HEK293 (cell line): ENCODE measurements around the gene PNKD.

ENCODE experiments used
- CTCF ChIP-seq: fragments of 450-650 bp; formaldehyde crosslinking; IDR thresholded peaks from 2 replicates; pipeline ENCODE4 v1.5.1; 2016; ENCODE audit warnings: missing biosample characterization, missing genetic modification characterization
- KLF17 ChIP-seq: fragments of 450-650 bp; formaldehyde crosslinking; IDR thresholded peaks from 2 replicates; pipeline ENCODE4 v1.5.1; 2016; ENCODE audit warnings: missing biosample characterization, missing genetic modification characterization
- PBX3 ChIP-seq: sonication (generic); formaldehyde crosslinking; IDR thresholded peaks from 2 replicates; pipeline ENCODE4 v1.8.1; 2022; ENCODE audit warnings: mild to moderate bottlenecking, moderate library complexity, missing genetic modification reagents
- REST ChIP-seq: fragments of 450-650 bp; formaldehyde crosslinking; IDR thresholded peaks from 2 replicates; pipeline ENCODE4 v1.5.1; 2016; ENCODE audit warnings: missing biosample characterization, missing genetic modification characterization
- ZFP37 ChIP-seq: fragments of 450-650 bp; formaldehyde crosslinking; IDR thresholded peaks from 2 replicates; pipeline ENCODE4 v1.5.1; 2016; ENCODE audit warnings: missing biosample characterization, missing genetic modification characterization
- ZNF138 ChIP-seq: fragments of 450-650 bp; formaldehyde crosslinking; IDR thresholded peaks from 2 replicates; pipeline ENCODE4 v1.5.1; 2016; ENCODE audit warnings: missing biosample characterization, missing genetic modification characterization, borderline replicate concordance
- ZNF140 ChIP-seq: fragments of 450-650 bp; formaldehyde crosslinking; IDR thresholded peaks from 2 replicates; pipeline ENCODE4 v1.5.1; 2016; ENCODE audit warnings: missing biosample characterization, missing genetic modification characterization
- ZNF214 ChIP-seq: fragments of 450-650 bp; formaldehyde crosslinking; IDR thresholded peaks from 2 replicates; pipeline ENCODE4 v1.5.1; 2017; ENCODE audit warnings: missing biosample characterization, mild to moderate bottlenecking, missing genetic modification characterization, borderline replicate concordance
- ZNF473 ChIP-seq: fragments of 450-650 bp; formaldehyde crosslinking; IDR thresholded peaks from 2 replicates; pipeline ENCODE4 v1.5.1; 2017; ENCODE audit warnings: missing biosample characterization, missing genetic modification characterization
- ZNF654 ChIP-seq: fragments of 450-650 bp; formaldehyde crosslinking; IDR thresholded peaks from 2 replicates; pipeline ENCODE4 v1.5.1; 2016; ENCODE audit warnings: low read depth, missing biosample characterization, missing genetic modification characterization
- ZNF777 ChIP-seq: fragments of 450-650 bp; formaldehyde crosslinking; IDR thresholded peaks from 2 replicates; pipeline ENCODE4 v1.5.1; 2017; ENCODE audit warnings: missing biosample characterization, missing genetic modification characterization, borderline replicate concordance

GRCh38 chr2:218296200-218296599 is 25.9 kb downstream of the PNKD start:
- TF ChIP-seq CTCF (tag by site-specific recombination), result no peak
- no peak for TF ChIP-seq ZNF140 (tag by site-specific recombination)
- TF ChIP-seq ZNF473, result no peak
- no peak for TF ChIP-seq ZNF777 (tag by site-specific recombination)
- TF ChIP-seq PBX3 (CRISPR knock-in tag), result no peak
- no peak for TF ChIP-seq ZNF654 (tag by site-specific recombination)
- TF ChIP-seq REST (tag by site-specific recombination), result no peak
- no peak for TF ChIP-seq ZFP37 (tag by site-specific recombination)
- no peak for TF ChIP-seq ZNF138
- TF ChIP-seq ZNF214, result no peak
- TF ChIP-seq KLF17 (tag by site-specific recombination), result no peak
